HepG2 (cell line): ENCODE results near the gene PLPPR3. TPM values are rescaled to one million over a fixed set of nuclear protein-coding genes. Genes with fewer than 3 reads are reported as not detected.

Experiments used
- BCLAF1 ChIP-seq: fragments of 450-650 bp; IDR thresholded peaks from 2 replicates; pipeline ENCODE4 v1.6.1; 2017; ENCODE audit warnings: mild to moderate bottlenecking
- ELK4 ChIP-seq: sonication (generic); formaldehyde crosslinking; IDR thresholded peaks from 2 replicates; pipeline ENCODE4 v1.9.0; 2021; ENCODE audit warnings: missing genetic modification reagents, borderline replicate concordance
- KLF15 ChIP-seq: sonication (generic); formaldehyde crosslinking; IDR thresholded peaks from 2 replicates; pipeline ENCODE4 v1.8.1; 2023; ENCODE audit warnings: borderline replicate concordance, mild to moderate bottlenecking, inconsistent platforms, missing genetic modification reagents, mixed read lengths
- MEIS1 ChIP-seq: sonication (generic); formaldehyde crosslinking; IDR thresholded peaks from 2 replicates; pipeline ENCODE4 v1.9.0; 2021; ENCODE audit warnings: mild to moderate bottlenecking, missing genetic modification reagents, moderate library complexity, borderline replicate concordance
- MZF1 ChIP-seq: sonication (generic); formaldehyde crosslinking; IDR thresholded peaks from 2 replicates; pipeline ENCODE4 v1.8.1; 2023; ENCODE audit warnings: mild to moderate bottlenecking, missing genetic modification reagents, borderline replicate concordance
- TBX2 ChIP-seq: sonication (generic); formaldehyde crosslinking; IDR thresholded peaks from 2 replicates; pipeline ENCODE4 v1.5.0; 2020; ENCODE audit warnings: missing genetic modification reagents, mild to moderate bottlenecking, borderline replicate concordance
- UBTF ChIP-seq: sonication (generic); formaldehyde crosslinking; IDR thresholded peaks from 2 replicates; pipeline ENCODE4 v1.4.0; 2020; ENCODE audit warnings: mild to moderate bottlenecking, missing genetic modification reagents
- YEATS2 ChIP-seq: sonication (generic); formaldehyde crosslinking; IDR thresholded peaks from 2 replicates; pipeline ENCODE4 v1.4.0; 2020; ENCODE audit warnings: missing genetic modification reagents, borderline replicate concordance
- ZBTB40 ChIP-seq, 2 experiments: fragments of 450-650 bp in 1 of 2; sonication (generic) in 1 of 2; formaldehyde crosslinking in 1 of 2; IDR thresholded peaks; 2 replicates each; pipeline versions ENCODE4 v1.6.1 to v1.8.0; 2016 to 2022; ENCODE audit warnings: antibody characterized with exemption in 1 of 2, mild to moderate bottlenecking in 1 of 2, missing genetic modification reagents in 1 of 2
- ZNF138 ChIP-seq: sonication (generic); formaldehyde crosslinking; IDR thresholded peaks from 2 replicates; pipeline ENCODE4 v1.5.0; 2020; ENCODE audit warnings: mild to moderate bottlenecking, low read depth, missing genetic modification reagents
- ZNF296 ChIP-seq: sonication (generic); formaldehyde crosslinking; conservative IDR thresholded peaks from 2 replicates; pipeline ENCODE4 v1.5.0; 2020; ENCODE audit warnings: mild to moderate bottlenecking, missing genetic modification reagents
- ZNF567 ChIP-seq: sonication (generic); formaldehyde crosslinking; IDR thresholded peaks from 2 replicates; pipeline ENCODE4 v1.8.1; 2023; ENCODE audit warnings: mild to moderate bottlenecking, missing genetic modification reagents, borderline replicate concordance
- polyA plus RNA-seq, 8 experiments: library from polyadenylated mRNA; depleted of rRNA in 3 of 8; stranded (reverse) in 7 of 8; unstranded in 1 of 8; fragments of >200 nt; fragmentation: Illumina TruSeq in 4 of 8; extraction: Trizol in 4 of 8; gene quantifications; 2 replicates each; pipeline versions ENCODE4 v1.2.1 to v1.2.3, GENCODE V29; 2011 to 2016; ENCODE audit warnings: low read depth in 4 of 8, missing spikeins in 1 of 8, mixed read lengths in 1 of 8; ENCODE audit not compliant: insufficient read depth in 1 of 8
- total RNA-seq, 5 experiments: library from RNA; depleted of rRNA; stranded (reverse); fragments of >200 nt; fragmentation: Illumina TruSeq; extraction: Trizol; gene quantifications; 2 replicates each; pipeline ENCODE4 v1.2.3, GENCODE V29; 2016; ENCODE audit warnings: low read depth in 1 of 5

Gene PLPPR3
- total and polyA plus RNA-seq, 2 of the 13 experiments (the other 11 are each of a cell fraction or from before 2014, with no cell fraction given): 0.07 to 0.16 TPM

- no peak for TF ChIP-seq ZNF138
- no peak for TF ChIP-seq ZNF567
- TF ChIP-seq KLF15 (CRISPR knock-in tag): no peak
- TF ChIP-seq ZBTB40 (IDR thresholded peaks at IDR 0.05): no peak
- peak; percentile 66 for TF ChIP-seq ZBTB40 (CRISPR knock-in tag; IDR thresholded peaks at IDR 0.05)
- TF ChIP-seq TBX2 (CRISPR knock-in tag): peak; percentile 55; the same call in 1 of the 2 replicates
- no peak for TF ChIP-seq ELK4 (CRISPR knock-in tag)
- TF ChIP-seq BCLAF1: no peak
- TF ChIP-seq ZNF296 (CRISPR knock-in tag): no peak
- TF ChIP-seq UBTF (CRISPR knock-in tag): peak; percentile 59
- TF ChIP-seq MZF1 (CRISPR knock-in tag): no peak
- no peak for TF ChIP-seq MEIS1 (CRISPR knock-in tag)
- TF ChIP-seq YEATS2: no peak
Observed at GRCh38 chr19:782185-782877, 39.4 kb downstream of the PLPPR3 start (continued).
